HCT116 (cell line): ENCODE measurements around the gene RGPD8. TPM values are rescaled to one million over a fixed set of nuclear protein-coding genes. Genes with fewer than 3 reads are reported as not detected.

Experiments used
- ATAC-seq: fragments of 200-7000 bp; cut with Tn5 transposase; 2 replicates; pipeline ENCODE4 v1.9.1; 2020; ENCODE audit warnings: mild to moderate bottlenecking, moderate library complexity
- BruUV-seq: library from RNA; stranded (reverse); fragments of 400-500 nt; replicated peaks from 2 replicates; lab custom pipeline; 2021; lab: Mats Ljungman, UMichigan
- CTCF ChIA-PET: fragments of 300-600 bp; sonication (Branson Sonifier 250); formaldehyde crosslinking; loops from one replicate; lab custom pipeline; 2021; ENCODE audit warnings: antibody characterized with exemption; lab: Charles Lee
- POLR2A ChIA-PET: fragments of 300-600, 350-600 bp; sonication (Branson Sonifier 250); formaldehyde crosslinking; loops from one replicate; lab custom pipeline; 2021; ENCODE audit warnings: antibody characterized with exemption; lab: Charles Lee
- RAD21 ChIA-PET, 2 experiments: fragments of 300-600 bp; sonication (Branson Sonifier 250); formaldehyde crosslinking; loops; one replicate each; lab custom pipeline; 2023; ENCODE audit warnings: low total read pairs in 2 of 2; ENCODE audit not compliant: uncharacterized antibody in 2 of 2, unreplicated experiment in 2 of 2, low non-redundant PET in 1 of 2; lab: Charles Lee
- DNase-seq: peaks from one replicate; pipeline ENCODE4 v3.0.0-alpha.2; 2010; ENCODE audit warnings: low read depth, low spot score
- H2AFZ ChIP-seq: fragments of 200-600 bp; shearing (Covaris generic), sonication (generic); 2 replicates; pipeline ENCODE4 v1.6.1; 2017; ENCODE audit warnings: low read depth, mixed run types, mixed read lengths, antibody characterized with exemption, low read length; ENCODE audit not compliant: poor library complexity, severe bottlenecking
- H3K27ac ChIP-seq: 2 replicates; pipeline ENCODE4 v1.5.1; 2012; ENCODE audit warnings: low read depth, low read length
- H3K27me3 ChIP-seq: fragments of 200-600 bp; sonication (generic); 2 replicates; pipeline ENCODE4 v1.6.1; 2016; ENCODE audit warnings: mixed run types, low read length, mixed read lengths; ENCODE audit not compliant: insufficient read depth
- H3K36me3 ChIP-seq, 2 experiments: fragments of 200-500 bp in 1 of 2; fragments of 200-600 bp in 1 of 2; sonication (Bioruptor generic) in 1 of 2; sonication (generic) in 1 of 2; 2 replicates each; pipeline versions ENCODE4 v1.5.1 to v1.6.1; 2014 to 2016; ENCODE audit warnings: low read length in 2 of 2, inconsistent platforms in 1 of 2, mixed read lengths in 1 of 2, mixed run types in 1 of 2; ENCODE audit not compliant: insufficient read depth in 2 of 2, control insufficient read depth in 1 of 2
- H3K4me1 ChIP-seq, 2 experiments: fragments of 200-600 bp in 1 of 2; sonication (generic) in 1 of 2; 2 replicates each; pipeline versions ENCODE4 v1.5.1 to v1.6.1; 2012 to 2017; ENCODE audit warnings: low read length in 2 of 2, inconsistent platforms in 1 of 2, mild to moderate bottlenecking in 1 of 2, mixed read lengths in 1 of 2, mixed run types in 1 of 2, moderate library complexity in 1 of 2; ENCODE audit not compliant: insufficient read depth in 2 of 2, control insufficient read depth in 1 of 2
- H3K4me2 ChIP-seq: fragments of 200-600 bp; sonication (generic); 2 replicates; pipeline ENCODE4 v1.6.1; 2017; ENCODE audit warnings: mixed run types, low read length, mixed read lengths
- H3K4me3 ChIP-seq, 2 experiments: fragments of 200-600 bp in 1 of 2; sonication (generic) in 1 of 2; replicated peaks in 1 of 2; 2 replicates each; pipeline ENCODE4 v1.5.1; 2011 to 2016; ENCODE audit warnings: low read length in 2 of 2, control low read depth in 1 of 2, low read depth in 1 of 2, mild to moderate bottlenecking in 1 of 2, mixed read lengths in 1 of 2, mixed run types in 1 of 2
- H3K79me2 ChIP-seq: fragments of 200-600 bp; sonication (generic); 2 replicates; pipeline ENCODE4 v1.6.1; 2017; ENCODE audit warnings: mild to moderate bottlenecking, mixed run types, low read length, moderate library complexity, mixed read lengths; ENCODE audit not compliant: insufficient read depth
- H3K9ac ChIP-seq: fragments of 200-600 bp; sonication (generic); 2 replicates; pipeline ENCODE4 v1.6.1; 2016; ENCODE audit warnings: low read length, mixed read lengths
- H3K9me2 ChIP-seq: fragments of 200-600 bp; sonication (generic), shearing (Covaris generic); 2 replicates; pipeline ENCODE4 v1.6.1; 2017; ENCODE audit warnings: mixed run types, mild to moderate bottlenecking, moderate library complexity; ENCODE audit not compliant: insufficient read depth
- H3K9me3 ChIP-seq, 2 experiments: fragments of 200-500 bp in 1 of 2; fragments of 200-600 bp in 1 of 2; sonication (Bioruptor generic) in 1 of 2; sonication (generic) in 1 of 2; 2 replicates each; pipeline ENCODE4 v1.6.1; 2014 to 2017; ENCODE audit warnings: low read length in 2 of 2, mixed read lengths in 2 of 2, inconsistent platforms in 1 of 2, low read depth in 1 of 2, mild to moderate bottlenecking in 1 of 2, mixed run types in 1 of 2, moderate library complexity in 1 of 2; ENCODE audit not compliant: control insufficient read depth in 1 of 2, insufficient read depth in 1 of 2
- H4K20me1 ChIP-seq: fragments of 200-600 bp; sonication (generic), shearing (Covaris generic); 2 replicates; pipeline ENCODE4 v1.6.1; 2017; ENCODE audit warnings: mixed run types, mild to moderate bottlenecking, moderate library complexity; ENCODE audit not compliant: insufficient read depth
- CEBPB ChIP-seq: IDR thresholded peaks from 2 replicates; pipeline ENCODE4 v1.6.1; 2012; ENCODE audit warnings: low read depth
- EGR1 ChIP-seq: IDR thresholded peaks from 2 replicates; pipeline ENCODE4 v1.6.1; 2012; ENCODE audit warnings: low read depth
- ELF1 ChIP-seq: IDR thresholded peaks from 2 replicates; pipeline ENCODE4 v1.6.1; 2012; ENCODE audit warnings: low read depth, borderline replicate concordance
- EZH2 ChIP-seq: fragments of 200-600 bp; sonication (generic); IDR thresholded peaks from 2 replicates; pipeline ENCODE4 v1.6.1; 2017; ENCODE audit warnings: antibody characterized with exemption, mixed run types
- EZH2phosphoT487 ChIP-seq: fragments of 200-600 bp; IDR thresholded peaks from 2 replicates; pipeline ENCODE4 v1.6.1; 2018; ENCODE audit warnings: antibody characterized with exemption, borderline replicate concordance
- FOSL1 ChIP-seq: IDR thresholded peaks from 2 replicates; pipeline ENCODE4 v1.6.1; 2012; ENCODE audit warnings: low read depth
- JUND ChIP-seq: IDR thresholded peaks from 2 replicates; pipeline ENCODE4 v1.6.1; 2012
- POLR2A ChIP-seq: IDR thresholded peaks from 2 replicates; pipeline ENCODE4 v1.7.0; 2011; ENCODE audit warnings: borderline replicate concordance; ENCODE audit not compliant: insufficient read depth, insufficient read length; ENCODE audit errors: extremely low read depth
- SRF ChIP-seq: IDR thresholded peaks from 2 replicates; pipeline ENCODE4 v1.6.1; 2012; ENCODE audit warnings: low read depth
- YY1 ChIP-seq: IDR thresholded peaks from 2 replicates; pipeline ENCODE4 v1.6.1; 2011; ENCODE audit warnings: low read length, low read depth, moderate library complexity, mild to moderate bottlenecking; ENCODE audit not compliant: insufficient replicate concordance; ENCODE audit errors: extremely low read depth
- ZBTB33 ChIP-seq: IDR thresholded peaks from 2 replicates; pipeline ENCODE4 v1.6.1; 2011; ENCODE audit warnings: mild to moderate bottlenecking, low read length, moderate library complexity; ENCODE audit not compliant: insufficient replicate concordance; ENCODE audit errors: extremely low read depth
- ZFX ChIP-seq: fragments of 450-650 bp; IDR thresholded peaks from 2 replicates; pipeline ENCODE4 v1.6.1; 2017
- ZNF274 ChIP-seq: fragments of 200-500 bp; sonication (Bioruptor generic); IDR thresholded peaks from 2 replicates; pipeline ENCODE4 v1.6.1; 2014; ENCODE audit warnings: mild to moderate bottlenecking, low read depth, low read length, inconsistent platforms
- intact Hi-C: fragments of 100-400 bp; cut with micrococcal nuclease; formaldehyde crosslinking; loops from 2 replicates; pipeline ENCODE4 v1.10.0; 2022
- total RNA-seq: library from RNA; stranded (reverse); gene quantifications from one replicate; pipeline ENCODE4 v1.2.1, GENCODE V29; 2021; ENCODE audit not compliant: unreplicated experiment

The RGPD8 gene
- total RNA-seq, 1 experiment from 2014 or later = 11.0 TPM

DNA sequence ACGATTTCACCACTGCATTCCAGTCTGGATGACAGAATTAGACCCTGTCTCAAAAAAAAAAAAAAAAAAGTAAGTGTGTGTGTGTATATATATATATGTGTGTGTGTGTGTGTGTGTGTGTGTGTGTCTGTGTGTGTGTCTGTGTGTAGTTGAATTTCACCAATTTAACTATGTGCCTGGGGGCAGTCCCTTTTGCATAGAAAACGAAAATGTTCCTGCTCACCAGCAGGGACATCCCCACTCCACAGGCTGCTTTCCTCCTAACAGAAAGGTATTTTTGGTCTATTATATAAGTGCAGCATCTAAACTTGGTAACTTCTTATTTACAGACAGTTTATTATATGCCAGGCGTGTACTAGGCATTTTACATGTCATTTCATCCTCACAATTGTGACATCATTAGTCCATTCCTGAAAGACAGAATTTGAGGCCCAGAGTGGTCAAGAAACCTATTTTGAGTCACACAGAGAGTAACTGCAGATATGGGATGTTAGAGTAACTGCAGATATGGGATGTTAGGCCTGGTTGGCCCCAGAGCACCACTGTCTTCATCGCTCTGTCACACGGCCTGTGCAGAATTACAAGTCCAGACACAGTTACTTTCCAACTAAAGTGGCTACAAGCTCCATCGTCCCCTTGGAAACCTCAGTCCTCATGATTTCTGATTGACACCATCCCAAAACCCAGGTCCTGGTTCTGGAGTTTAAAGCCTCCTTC is 39.3 kb upstream of the RGPD8 start:
- Histone ChIP-seq H3K27me3 (no peaks in the 10 kb centered on the region), H3K4me1 (no peaks in the 10 kb centered on the region), H3K36me3 (no peaks in the 10 kb centered on the region), H3K27ac (no peak overlapping the region), H3K4me3 (no peak overlapping the region), H2AFZ (no peak overlapping the region), H3K9ac (no peak overlapping the region), H3K4me2 (no peak overlapping the region), H3K9me2 (no peaks in the 10 kb centered on the region), H3K9me3 (no peaks in the 10 kb centered on the region), H3K79me2 (no peaks in the 10 kb centered on the region), H4K20me1 (no peaks in the 10 kb centered on the region)
- DNase-seq = no peak
- no TSS peak for BruUV-seq
- RAD21 ChIA-PET = no interaction called here
- intact Hi-C loops = no loop called here
- no peak for TF ChIP-seq ZNF274
- no peak for TF ChIP-seq EZH2
- no peak for TF ChIP-seq EGR1
- no peak for TF ChIP-seq ZBTB33
- TF ChIP-seq FOSL1 = no peak
- no peak for TF ChIP-seq YY1
- no peak for TF ChIP-seq JUND
- no peak for TF ChIP-seq ZFX
- TF ChIP-seq SRF = no peak
- no peak for TF ChIP-seq ELF1
- TF ChIP-seq EZH2phosphoT487 = no peak
- TF ChIP-seq CEBPB = no peak
- no peak for TF ChIP-seq POLR2A
- CTCF ChIA-PET = no interaction called here
- ATAC-seq = no peak
- POLR2A ChIA-PET = no interaction called here
